T-cell (primary cell): Measurements from ENCODE around the gene CD3D. TPM values are rescaled to one million over a fixed set of nuclear protein-coding genes. Genes with fewer than 3 reads are reported as not detected.
A peak's percentile ranks its signal among the peaks of the same experiment; 100 is the strongest.

Experiments used
- ATAC-seq, 4 experiments: fragments of 200-7000 bp in 3 of 4; fragments of 150-1000 bp in 1 of 4; cut with Tn5 transposase; replicated peaks in 1 of 4; 1 replicate in 3 of 4; 2 replicates in 1 of 4; pipeline ENCODE4 v1.10.0; 2021; ENCODE audit warnings: moderate library complexity in 3 of 4, mild to moderate bottlenecking in 2 of 4, moderate number of reproducible peaks in 1 of 4
- CTCF ChIA-PET, 2 donors: fragments of 300-600 bp; sonication (Branson Sonifier 250); formaldehyde crosslinking; loops; one replicate each; lab custom pipeline; 2022; ENCODE audit warnings: antibody characterized with exemption in 2 of 2; lab: Charles Lee
- POLR2A ChIA-PET, 2 donors: fragments of 300-600 bp; sonication (Branson Sonifier 250); formaldehyde crosslinking; loops; one replicate each; lab custom pipeline; 2022; ENCODE audit warnings: antibody characterized with exemption in 2 of 2; lab: Charles Lee
- DNase-seq, 35 experiments: peaks; one replicate each; pipeline versions ENCODE4 v3.0.0 to v3.0.0-alpha.2; 2013 to 2023
- H3K27ac ChIP-seq: one replicate; pipeline ENCODE4 v1.5.1; 2013; ENCODE audit warnings: low read length
- H3K27me3 ChIP-seq, 2 experiments: replicated peaks in 1 of 2; 1 replicate in 1 of 2; 2 replicates in 1 of 2; pipeline versions ENCODE4 v1.6.1 to v1.7.0; 2013; ENCODE audit warnings: low read length in 1 of 2, mixed read lengths in 1 of 2; ENCODE audit not compliant: control insufficient read depth in 2 of 2, insufficient read depth in 2 of 2; ENCODE audit errors: extremely low read depth in 1 of 2
- H3K36me3 ChIP-seq, 2 donors: 1 replicate in 1 of 2; 2 replicates in 1 of 2; pipeline versions ENCODE4 v1.6.1 to v1.7.0; 2013; ENCODE audit warnings: low read length in 1 of 2; ENCODE audit not compliant: control insufficient read depth in 2 of 2, insufficient read depth in 1 of 2; ENCODE audit errors: extremely low read depth in 1 of 2
- H3K4me1 ChIP-seq, 2 experiments: 1 replicate in 1 of 2; 2 replicates in 1 of 2; pipeline versions ENCODE4 v1.6.1 to v1.7.0; 2013; ENCODE audit warnings: low read length in 2 of 2, mixed read lengths in 1 of 2; ENCODE audit not compliant: insufficient read depth in 2 of 2, control insufficient read depth in 1 of 2; ENCODE audit errors: extremely low read depth in 1 of 2
- H3K4me3 ChIP-seq, 2 donors: 1 replicate in 1 of 2; 2 replicates in 1 of 2; pipeline versions ENCODE4 v1.5.1 to v1.7.0; 2013; ENCODE audit warnings: mild to moderate bottlenecking in 2 of 2, low read length in 1 of 2, moderate library complexity in 1 of 2; ENCODE audit not compliant: control insufficient read depth in 1 of 2; ENCODE audit errors: extremely low read depth in 1 of 2
- H3K9me3 ChIP-seq: 2 replicates; pipeline ENCODE4 v1.7.0; 2013
- H3K27ac Mint-ChIP-seq, 2 donors: one replicate each; pipeline ENCODE4 v1.8.0; 2020 to 2021; ENCODE audit warnings: mild to moderate bottlenecking in 2 of 2, mixed read lengths in 2 of 2
- H3K27me3 Mint-ChIP-seq, 2 donors: one replicate each; pipeline ENCODE4 v1.8.0; 2021 to 2022; ENCODE audit warnings: mixed read lengths in 2 of 2
- H3K36me3 Mint-ChIP-seq: one replicate; pipeline ENCODE4 v1.8.0; 2021; ENCODE audit warnings: mixed read lengths
- H3K4me1 Mint-ChIP-seq, 3 donors: one replicate each; pipeline ENCODE4 v1.8.0; 2020 to 2022; ENCODE audit warnings: mixed read lengths in 3 of 3, mild to moderate bottlenecking in 1 of 3
- H3K4me3 Mint-ChIP-seq, 3 donors: one replicate each; pipeline ENCODE4 v1.8.0; 2020 to 2022; ENCODE audit warnings: mild to moderate bottlenecking in 3 of 3, mixed read lengths in 3 of 3, moderate library complexity in 3 of 3
- H3K9me3 Mint-ChIP-seq, 3 donors: one replicate each; pipeline ENCODE4 v1.8.0; 2020 to 2022; ENCODE audit warnings: mixed read lengths in 3 of 3
- WGBS: methylation state at CpG from one replicate; pipeline ENCODE4 v1.1.5; 2013; ENCODE audit warnings: missing lambda C conversion rate; ENCODE audit not compliant: insufficient coverage; 5-methylcytosine and 5-hydroxymethylcytosine counted together
- total RNA-seq, 35 experiments: library from RNA in 6 of 35; stranded (reverse) in 6 of 35; fragments of 120-200 nt in 1 of 35; gene quantifications; one replicate each; pipeline versions ENCODE4 v1.2.1 to v1.2.4 and lab custom pipeline; 2013 to 2026

CD3D gene
- total RNA-seq = 100 to 1,000 TPM; 290 to 409 (median 361) TPM
- 519 TPM for total RNA-seq (2013)
- 185 to 492 (median 289) reads per million in 29 experiments for total RNA-seq (lab: John Stamatoyannopoulos, UW)

- Mint-ChIP-seq H3K4me1 (peaks cover 70 to 90% (median 72%) of the 10 kb centered on the region in 3 donors), H3K9me3 (no peaks in the 10 kb centered on the region), H3K27me3 (no peaks in the 10 kb centered on the region), H3K27ac (peak within 1 kb of the TSS; percentile 98 to 100), H3K4me3 (peak within 1 kb of the TSS; percentile 85 to 91 (median 87)), H3K36me3 (peaks cover 39% of the 10 kb centered on the region)
- Histone ChIP-seq H3K27ac (peak within 1 kb of the TSS; percentile 97), H3K36me3 (peaks cover 7 to 31% of the 10 kb centered on the region in 2 donors), H3K4me3 (peak within 1 kb of the TSS; percentile 73 to 88), H3K9me3 (no peaks in the 10 kb centered on the region), H3K4me1 (peaks cover 35 to 64% of the 10 kb centered on the region in 2 experiments), H3K27me3 (no peaks in the 10 kb centered on the region)
- peak; percentile 41 to 58 (median 58) for ATAC-seq
- 0% methylated on average over 4 of the region's 13 CpGs for WGBS
- CTCF ChIA-PET = interaction anchor here (0.6 to 1.8 kb wide), 13 partner anchors 8 to 754 kb away, joined by 3 to 7 read pairs (median 3); partner anchors contain the start of gene UBE4A (in 1 of the 2)
- DNase-seq = peak in 34 of 35 experiments; percentile 37 to 84 (median 57)
- POLR2A ChIA-PET = interaction anchor here (0.5 to 1.1 kb wide), 6 partner anchors 24 to 92 kb away, joined by 3 to 10 read pairs (median 4); partner anchors contain the start of gene MPZL3 (in 1 of the 2)
Measured at GRCh38 chr11:118342503-118343161, at the start of gene CD3D. TSS of gene CD3D (minus strand) at chr11:118342705. CDS start at chr11:118342607, 98 bp downstream.

DNA sequence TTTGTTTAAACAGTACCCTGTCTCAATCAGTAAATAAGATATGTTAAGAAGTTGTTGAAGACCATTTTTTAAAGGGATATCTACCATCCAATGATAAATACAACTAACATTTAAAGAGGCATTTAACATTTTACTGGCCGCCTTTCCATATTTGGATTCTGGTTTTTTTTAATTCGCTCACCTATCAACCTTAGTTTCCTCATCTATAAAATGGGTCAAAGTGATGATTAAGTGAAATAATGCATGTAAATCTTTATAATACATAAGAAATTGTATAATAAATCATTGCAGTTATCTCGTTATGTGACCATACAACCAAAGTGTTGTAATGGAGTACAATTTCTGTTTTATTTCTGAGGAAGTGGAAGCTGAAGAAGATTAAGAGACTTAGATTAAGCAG is 41.2 kb upstream of the CD3D start:
- ChIA-PET CTCF (interaction anchor here in 1 of 2 donors (0.6 kb wide), 1 partner anchor 1080 kb away, joined by 5 read pairs; no protein-coding TSS in a partner anchor), POLR2A (no interaction called here)
- Mint-ChIP-seq H3K4me1 (no peaks in the 10 kb centered on the region), H3K27me3 (no peaks in the 10 kb centered on the region), H3K4me3 (no peak overlapping the region), H3K27ac (no peak overlapping the region), H3K36me3 (peaks cover 59% of the 10 kb centered on the region), H3K9me3 (no peaks in the 10 kb centered on the region)
- H3K36me3 ChIP-seq = peaks cover 8 to 99% of the 10 kb centered on the region in 2 donors
- no CpG with 5 or more reads among the region's 3 CpGs for WGBS
- H3K4me1 ChIP-seq = no peaks in the 10 kb centered on the region
- no peaks in the 10 kb centered on the region for H3K27me3 ChIP-seq
- ATAC-seq (no peak), DNase-seq (no peak)
- H3K4me3 ChIP-seq = no peak overlapping the region
- H3K9me3 ChIP-seq = no peaks in the 10 kb centered on the region
- H3K27ac ChIP-seq = no peak overlapping the region

DNA sequence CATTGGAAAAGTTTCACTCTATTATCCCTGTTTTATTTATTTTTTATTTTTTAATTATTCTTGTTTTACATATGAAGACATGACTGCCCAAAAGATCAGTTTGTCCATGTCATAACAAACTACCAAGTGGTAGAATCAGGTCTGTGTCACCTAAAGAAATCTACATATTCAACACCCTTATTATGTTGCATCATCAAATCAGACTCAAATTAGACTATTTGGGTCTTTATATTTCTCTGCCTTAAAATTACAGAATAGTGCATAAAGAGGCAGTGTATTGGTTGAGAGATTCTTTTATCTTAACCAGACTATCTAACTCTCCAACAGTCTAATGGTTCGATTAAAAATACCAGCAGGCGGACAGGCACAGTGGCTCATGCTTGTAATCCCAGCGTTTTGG is 40.4 kb upstream of the CD3D start:
- H3K4me3 ChIP-seq = no peak overlapping the region
- Mint-ChIP-seq H3K4me3 (no peak overlapping the region), H3K9me3 (no peaks in the 10 kb centered on the region), H3K27ac (no peak overlapping the region), H3K4me1 (no peaks in the 10 kb centered on the region), H3K36me3 (peaks cover 63% of the 10 kb centered on the region), H3K27me3 (no peaks in the 10 kb centered on the region)
- no peaks in the 10 kb centered on the region for H3K9me3 ChIP-seq
- POLR2A ChIA-PET = interaction anchor here in 1 of 2 donors (0.5 to 0.6 kb wide), 3 partner anchors 8 to 142 kb away, joined by 3 to 5 read pairs (median 4); no protein-coding TSS in a partner anchor
- CTCF ChIA-PET = interaction anchor here (0.6 to 0.7 kb wide), 2 partner anchors 38 to 1079 kb away, joined by 3 to 5 read pairs; no protein-coding TSS in a partner anchor
- WGBS = 100% methylated on average over 3 of the region's 3 CpGs
- no peak overlapping the region for H3K27ac ChIP-seq
- H3K36me3 ChIP-seq = peaks cover 8 to 99% of the 10 kb centered on the region in 2 donors
- DNase-seq = no peak
- no peaks in the 10 kb centered on the region for H3K4me1 ChIP-seq
- H3K27me3 ChIP-seq = no peaks in the 10 kb centered on the region
- no peak for ATAC-seq

- Mint-ChIP-seq H3K27me3 (no peaks in the 10 kb centered on the region), H3K27ac (peak overlapping the region in 1 of 2 donors; percentile 28), H3K4me1 (no peaks in the 10 kb centered on the region), H3K36me3 (peaks cover 56% of the 10 kb centered on the region), H3K4me3 (no peak overlapping the region), H3K9me3 (no peaks in the 10 kb centered on the region)
- Histone ChIP-seq H3K36me3 (peaks cover 13 to 94% of the 10 kb centered on the region in 2 donors), H3K4me1 (no peaks in the 10 kb centered on the region), H3K4me3 (no peak overlapping the region), H3K27ac (no peak overlapping the region), H3K27me3 (no peaks in the 10 kb centered on the region), H3K9me3 (no peaks in the 10 kb centered on the region)
- CTCF ChIA-PET = interaction anchor here (0.6 to 1.4 kb wide), 3 partner anchors 19 to 263 kb away, joined by 3 to 6 read pairs (median 3); no protein-coding TSS in a partner anchor
- no peak for ATAC-seq
- DNase-seq = no peak
- POLR2A ChIA-PET = no interaction called here
Measured at GRCh38 chr11:118380571-118380970, 38.1 kb upstream of the CD3D start.

GRCh38 chr11:118379497-118379896 is 37.0 kb upstream of the CD3D start:
- Histone ChIP-seq H3K9me3 (no peaks in the 10 kb centered on the region), H3K4me1 (no peaks in the 10 kb centered on the region), H3K27me3 (no peaks in the 10 kb centered on the region), H3K4me3 (no peak overlapping the region), H3K27ac (no peak overlapping the region), H3K36me3 (peaks cover 13 to 93% of the 10 kb centered on the region in 2 donors)
- ATAC-seq = no peak
- Mint-ChIP-seq H3K27ac (no peak overlapping the region), H3K36me3 (peaks cover 55% of the 10 kb centered on the region), H3K4me3 (no peak overlapping the region), H3K9me3 (no peaks in the 10 kb centered on the region), H3K27me3 (no peaks in the 10 kb centered on the region), H3K4me1 (no peaks in the 10 kb centered on the region)
- ChIA-PET POLR2A (interaction anchor here (0.5 to 0.9 kb wide), 5 partner anchors 18 to 206 kb away, joined by 3 to 17 read pairs (median 3); no protein-coding TSS in a partner anchor), CTCF (interaction anchor here (0.6 to 1.4 kb wide), 2 partner anchors 18 to 98 kb away, joined by 3 read pairs; no protein-coding TSS in a partner anchor)
- DNase-seq = no peak
- WGBS = 94% methylated on average over 2 of the region's 4 CpGs

- Histone ChIP-seq H3K36me3 (peaks cover 13 to 94% of the 10 kb centered on the region in 2 donors), H3K27me3 (no peaks in the 10 kb centered on the region), H3K9me3 (no peaks in the 10 kb centered on the region), H3K4me1 (no peaks in the 10 kb centered on the region), H3K4me3 (no peak overlapping the region), H3K27ac (no peak overlapping the region)
- ChIA-PET CTCF (interaction anchor here in 1 of 2 donors (0.7 kb wide), 1 partner anchor 11 kb away, joined by 3 read pairs; no protein-coding TSS in a partner anchor), POLR2A (interaction anchor here (0.6 kb wide), 2 partner anchors 156 to 314 kb away, joined by 3 read pairs; no protein-coding TSS in a partner anchor)
- H3K27me3 Mint-ChIP-seq = no peaks in the 10 kb centered on the region
- H3K9me3 Mint-ChIP-seq = no peaks in the 10 kb centered on the region
- H3K4me1 Mint-ChIP-seq = no peaks in the 10 kb centered on the region
- H3K27ac Mint-ChIP-seq = peak overlapping the region; percentile 11 to 24
- H3K36me3 Mint-ChIP-seq = peaks cover 68% of the 10 kb centered on the region
- no peak overlapping the region for H3K4me3 Mint-ChIP-seq
- no peak for DNase-seq
- ATAC-seq = no peak
Measured at GRCh38 chr11:118375978-118376377, 33.5 kb upstream of the CD3D start.
